ENCODE measurements around the gene MEOX1.

GRCh38 chr17:43597624-43598356, 63.9 kb downstream of the MEOX1 start:
- TF ChIP-seq EP300 (IDR thresholded peaks at IDR 0.05; ENCODE audit: borderline replicate concordance), result no peak
- TF ChIP-seq FOXM1 (IDR thresholded peaks at IDR 0.05; ENCODE audit: borderline replicate concordance, low read depth), result no peak
- no peak for TF ChIP-seq REST (IDR thresholded peaks at IDR 0.05; ENCODE audit: low read depth)
